Activated CD4-positive, alpha-beta T cell treated with anti-CD3 and anti-CD28 coated beads, Interleukin-2, amount 10 ng/mL, durations not matched to agents 7 days and 5 days (primary cell): ENCODE results near the gene PLD2. TPM values are rescaled to one million over a fixed set of nuclear protein-coding genes. Genes with fewer than 3 reads are reported as not detected.
A peak's percentile ranks its signal among the peaks of the same experiment; 100 is the strongest.

ENCODE experiments used
- CTCF ChIA-PET: fragments of 350-600 bp; sonication (Branson Sonifier 250); formaldehyde crosslinking; loops from one replicate; lab custom pipeline; 2021; ENCODE audit warnings: antibody characterized with exemption; lab: Charles Lee
- POLR2A ChIA-PET: fragments of 350-600 bp; sonication (Branson Sonifier 250); formaldehyde crosslinking; loops from one replicate; lab custom pipeline; 2021; ENCODE audit warnings: antibody characterized with exemption; lab: Charles Lee
- DNase-seq: peaks from one replicate; pipeline ENCODE4 v3.0.0-alpha.2; 2020
- H3K27ac Mint-ChIP-seq: one replicate; pipeline ENCODE4 v1.8.0; 2021; ENCODE audit warnings: mild to moderate bottlenecking, moderate library complexity, mixed read lengths
- H3K27me3 Mint-ChIP-seq: one replicate; pipeline ENCODE4 v1.8.0; 2021; ENCODE audit warnings: mixed read lengths
- H3K36me3 Mint-ChIP-seq: one replicate; pipeline ENCODE4 v1.8.0; 2021; ENCODE audit warnings: low read depth, mixed read lengths
- H3K4me1 Mint-ChIP-seq: one replicate; pipeline ENCODE4 v1.8.0; 2021; ENCODE audit warnings: mixed read lengths
- H3K4me3 Mint-ChIP-seq: one replicate; pipeline ENCODE4 v1.8.0; 2021; ENCODE audit warnings: mild to moderate bottlenecking, moderate library complexity, mixed read lengths
- H3K9me3 Mint-ChIP-seq: one replicate; pipeline ENCODE4 v1.8.0; 2021; ENCODE audit warnings: mixed read lengths
- total RNA-seq, 2 experiments: library from RNA; stranded (reverse); gene quantifications; one replicate each; pipeline ENCODE4 v1.2.3, GENCODE V29; 2021

The PLD2 gene
- total RNA-seq, 2 experiments from 2014 or later = 16.6 to 17.3 TPM

- no peak for DNase-seq
- no peaks in the 10 kb centered on the region for H3K27me3 Mint-ChIP-seq
- H3K27ac Mint-ChIP-seq = no peak overlapping the region
- H3K9me3 Mint-ChIP-seq = no peaks in the 10 kb centered on the region
- POLR2A ChIA-PET = no interaction called here
- no peak overlapping the region for H3K4me3 Mint-ChIP-seq
- H3K36me3 Mint-ChIP-seq = peaks cover 15% of the 10 kb centered on the region
- CTCF ChIA-PET = interaction anchor here (1.0 to 1.1 kb wide), 2 partner anchors 11 to 67 kb away, joined by 3 to 4 read pairs; no protein-coding TSS in a partner anchor
- H3K4me1 Mint-ChIP-seq = peaks cover 14% of the 10 kb centered on the region
These were observed 6.3 kb upstream of the PLD2 start for GRCh38 chr17:4800462-4801196.

- DNase-seq = no peak
- no peaks in the 10 kb centered on the region for H3K27me3 Mint-ChIP-seq
- peaks cover 9% of the 10 kb centered on the region for H3K4me1 Mint-ChIP-seq
- ChIA-PET CTCF (interaction anchor here (0.8 kb wide), 1 partner anchor 12 kb away, joined by 3 read pairs; no protein-coding TSS in a partner anchor), POLR2A (no interaction called here)
- no peak within 1 kb of the TSS for H3K4me3 Mint-ChIP-seq
- no peak within 1 kb of the TSS for H3K27ac Mint-ChIP-seq
- peaks cover 11% of the 10 kb centered on the region for H3K36me3 Mint-ChIP-seq
- no peaks in the 10 kb centered on the region for H3K9me3 Mint-ChIP-seq
These were observed 4.7 kb upstream of the PLD2 start, which contains the start of gene C17orf114 for GRCh38 chr17:4802228-4802627. Gene C17orf114, minus strand, starts transcription at chr17:4802328.

GRCh38 chr17:4806456-4806776 is 536 bp upstream of the PLD2 start:
- peak overlapping the region; percentile 77 for H3K4me3 Mint-ChIP-seq
- no peaks in the 10 kb centered on the region for H3K9me3 Mint-ChIP-seq
- POLR2A ChIA-PET = interaction anchor here (0.8 kb wide), 1 partner anchor 102 kb away, joined by 3 read pairs; the partner anchor contains the start of gene PELP1
- H3K4me1 Mint-ChIP-seq = peaks cover 22% of the 10 kb centered on the region
- H3K27me3 Mint-ChIP-seq = no peaks in the 10 kb centered on the region
- no peak for DNase-seq
- peaks cover 3% of the 10 kb centered on the region for H3K36me3 Mint-ChIP-seq
- CTCF ChIA-PET = interaction anchor here (0.6 to 3.3 kb wide), 3 partner anchors 16 to 85 kb away, joined by 3 to 20 read pairs (median 5); no protein-coding TSS in a partner anchor
- H3K27ac Mint-ChIP-seq = peak overlapping the region; percentile 71

- Mint-ChIP-seq H3K27ac (peak overlapping the region; percentile 75), H3K4me3 (peak overlapping the region; percentile 75), H3K36me3 (peaks cover 3% of the 10 kb centered on the region), H3K4me1 (peaks cover 22% of the 10 kb centered on the region), H3K27me3 (no peaks in the 10 kb centered on the region), H3K9me3 (no peaks in the 10 kb centered on the region)
- ChIA-PET POLR2A (interaction anchor here (0.7 to 0.9 kb wide), 2 partner anchors 12 to 102 kb away, joined by 3 read pairs; partner anchors contain the start of gene PSMB6), CTCF (interaction anchor here (0.7 to 3.3 kb wide), 5 partner anchors 8 to 30 kb away, joined by 3 to 20 read pairs (median 4); partner anchors contain the start of gene PSMB6)
- DNase-seq = no peak
These were observed 839 bp downstream of the PLD2 start for GRCh38 chr17:4807605-4808377.

- DNase-seq = no peak
- Mint-ChIP-seq H3K36me3 (peaks cover 3% of the 10 kb centered on the region), H3K27me3 (no peaks in the 10 kb centered on the region), H3K4me1 (peaks cover 22% of the 10 kb centered on the region), H3K9me3 (no peaks in the 10 kb centered on the region), H3K27ac (no peak overlapping the region), H3K4me3 (peak overlapping the region; percentile 75)
- ChIA-PET CTCF (interaction anchor here (0.7 to 3.3 kb wide), 5 partner anchors 7 to 30 kb away, joined by 3 to 20 read pairs (median 4); partner anchors contain the start of gene PSMB6), POLR2A (interaction anchor here (0.7 kb wide), 1 partner anchor 102 kb away, joined by 3 read pairs; no protein-coding TSS in a partner anchor)
These were observed 1.4 kb downstream of the PLD2 start for GRCh38 chr17:4808378-4808767.

- POLR2A ChIA-PET = no interaction called here
These were observed 3.8 kb downstream of the PLD2 start for GRCh38 chr17:4810696-4811290.

GRCh38 chr17:4811471-4811870 is 4.5 kb downstream of the PLD2 start:
- H3K9me3 Mint-ChIP-seq = peaks cover 2% of the 10 kb centered on the region
- ChIA-PET CTCF (no interaction called here), POLR2A (no interaction called here)
- peaks cover 5% of the 10 kb centered on the region for H3K36me3 Mint-ChIP-seq
- peaks cover 16% of the 10 kb centered on the region for H3K4me1 Mint-ChIP-seq
- no peak overlapping the region for H3K4me3 Mint-ChIP-seq
- no peak for DNase-seq
- no peak overlapping the region for H3K27ac Mint-ChIP-seq
- no peaks in the 10 kb centered on the region for H3K27me3 Mint-ChIP-seq

More at GRCh38 chr17:4810696-4811290, 3.8 kb downstream of the PLD2 start:
- H3K27ac Mint-ChIP-seq = no peak overlapping the region
- no peaks in the 10 kb centered on the region for H3K27me3 Mint-ChIP-seq
- H3K9me3 Mint-ChIP-seq = no peaks in the 10 kb centered on the region
- CTCF ChIA-PET = interaction anchor here (0.6 kb wide), 1 partner anchor 9 kb away, joined by 3 read pairs; no protein-coding TSS in a partner anchor
- H3K4me3 Mint-ChIP-seq = no peak overlapping the region
- peaks cover 22% of the 10 kb centered on the region for H3K4me1 Mint-ChIP-seq
- DNase-seq = no peak
- H3K36me3 Mint-ChIP-seq = peaks cover 3% of the 10 kb centered on the region

- no peak for DNase-seq
- Mint-ChIP-seq H3K27ac (no peak overlapping the region), H3K9me3 (peaks cover 2% of the 10 kb centered on the region), H3K36me3 (peaks cover 5% of the 10 kb centered on the region), H3K4me1 (peaks cover 13% of the 10 kb centered on the region), H3K4me3 (no peak overlapping the region), H3K27me3 (no peaks in the 10 kb centered on the region)
- CTCF ChIA-PET = interaction anchor here (0.6 to 1.5 kb wide), 2 partner anchors 23 to 35 kb away, joined by 3 to 5 read pairs; no protein-coding TSS in a partner anchor
- POLR2A ChIA-PET = no interaction called here
These were observed 5.7 kb downstream of the PLD2 start for GRCh38 chr17:4812690-4813089.

- Mint-ChIP-seq H3K9me3 (peaks cover 2% of the 10 kb centered on the region), H3K4me3 (no peak overlapping the region), H3K27me3 (no peaks in the 10 kb centered on the region), H3K36me3 (peaks cover 5% of the 10 kb centered on the region), H3K4me1 (peaks cover 3% of the 10 kb centered on the region), H3K27ac (no peak overlapping the region)
- no peak for DNase-seq
- CTCF ChIA-PET = interaction anchor here (1.1 kb wide), 1 partner anchor 7 kb away, joined by 3 read pairs; no protein-coding TSS in a partner anchor
- POLR2A ChIA-PET = no interaction called here
These were observed 8.2 kb downstream of the PLD2 start for GRCh38 chr17:4815043-4815675.

GRCh38 chr17:4816826-4817225 is 9.9 kb downstream of the PLD2 start:
- ChIA-PET POLR2A (no interaction called here), CTCF (no interaction called here)
- H3K4me3 Mint-ChIP-seq = no peak overlapping the region
- no peaks in the 10 kb centered on the region for H3K27me3 Mint-ChIP-seq
- H3K4me1 Mint-ChIP-seq = no peaks in the 10 kb centered on the region
- peaks cover 2% of the 10 kb centered on the region for H3K9me3 Mint-ChIP-seq
- peaks cover 2% of the 10 kb centered on the region for H3K36me3 Mint-ChIP-seq
- no peak for DNase-seq
- H3K27ac Mint-ChIP-seq = no peak overlapping the region

- Mint-ChIP-seq H3K27ac (no peak overlapping the region), H3K27me3 (no peaks in the 10 kb centered on the region), H3K36me3 (peaks cover 2% of the 10 kb centered on the region), H3K4me3 (no peak overlapping the region), H3K4me1 (no peaks in the 10 kb centered on the region), H3K9me3 (peaks cover 2% of the 10 kb centered on the region)
- ChIA-PET POLR2A (no interaction called here), CTCF (interaction anchor here (0.5 kb wide), 1 partner anchor 53 kb away, joined by 3 read pairs; no protein-coding TSS in a partner anchor)
- DNase-seq = no peak
These were observed 11.3 kb downstream of the PLD2 start for GRCh38 chr17:4818276-4818675.

- Mint-ChIP-seq H3K27me3 (no peaks in the 10 kb centered on the region), H3K4me3 (no peak overlapping the region), H3K4me1 (no peaks in the 10 kb centered on the region), H3K36me3 (no peaks in the 10 kb centered on the region), H3K9me3 (no peaks in the 10 kb centered on the region), H3K27ac (no peak overlapping the region)
- DNase-seq = no peak
- POLR2A ChIA-PET = no interaction called here
- CTCF ChIA-PET = interaction anchor here (2.1 kb wide), 1 partner anchor 33 kb away, joined by 6 read pairs; no protein-coding TSS in a partner anchor
These were observed 15.9 kb downstream of the PLD2 start for GRCh38 chr17:4822835-4823234.
